ENCODE measurements around the gene FAM200C.

The FAM200C gene

GRCh38 chr5:160385496-160385895 lies 14.4 kb downstream of the FAM200C start:
- Histone ChIP-seq H3K4me3 (ENCODE audit: severe bottlenecking) (no peak overlapping the region), H3K27ac (ENCODE audit: poor library complexity, severe bottlenecking) (no peak overlapping the region), H3K4me1 (ENCODE audit: insufficient read depth, poor library complexity, severe bottlenecking) (no peaks in the 10 kb centered on the region), H3K9me3 (ENCODE audit: severe bottlenecking) (peaks cover 10% of the 10 kb centered on the region), H3K36me3 (ENCODE audit: low read depth) (no peaks in the 10 kb centered on the region), H3K27me3 (ENCODE audit: insufficient read depth, poor library complexity, severe bottlenecking) (no peaks in the 10 kb centered on the region)
- no peak for TF ChIP-seq CTCF (IDR thresholded peaks at IDR 0.05; ENCODE audit: poor library complexity, severe bottlenecking)
- no peak for DNase-seq (ENCODE audit: low spot score)
- no peak for ATAC-seq (ENCODE audit: low read depth)

GRCh38 chr5:160384681-160385080 lies 15.2 kb downstream of the FAM200C start:
- ATAC-seq (ENCODE audit: low read depth) (no peak), DNase-seq (ENCODE audit: low spot score) (no peak)
- Histone ChIP-seq H3K27me3 (ENCODE audit: insufficient read depth, poor library complexity, severe bottlenecking) (no peaks in the 10 kb centered on the region), H3K9me3 (ENCODE audit: severe bottlenecking) (peaks cover 10% of the 10 kb centered on the region), H3K4me3 (ENCODE audit: severe bottlenecking) (no peak overlapping the region), H3K36me3 (ENCODE audit: low read depth) (no peaks in the 10 kb centered on the region), H3K4me1 (ENCODE audit: insufficient read depth, poor library complexity, severe bottlenecking) (no peaks in the 10 kb centered on the region), H3K27ac (ENCODE audit: poor library complexity, severe bottlenecking) (no peak overlapping the region)
- no peak for TF ChIP-seq CTCF (IDR thresholded peaks at IDR 0.05; ENCODE audit: poor library complexity, severe bottlenecking)

- no peak for TF ChIP-seq CTCF (IDR thresholded peaks at IDR 0.05; ENCODE audit: poor library complexity, severe bottlenecking)
- Histone ChIP-seq H3K4me1 (ENCODE audit: insufficient read depth, poor library complexity, severe bottlenecking) (no peaks in the 10 kb centered on the region), H3K9me3 (ENCODE audit: severe bottlenecking) (peaks cover 5% of the 10 kb centered on the region), H3K27me3 (ENCODE audit: insufficient read depth, poor library complexity, severe bottlenecking) (no peaks in the 10 kb centered on the region), H3K36me3 (ENCODE audit: low read depth) (no peaks in the 10 kb centered on the region), H3K27ac (ENCODE audit: poor library complexity, severe bottlenecking) (no peak overlapping the region), H3K4me3 (ENCODE audit: severe bottlenecking) (no peak overlapping the region)
- ATAC-seq (ENCODE audit: low read depth): no peak
- DNase-seq (ENCODE audit: low spot score): no peak
These were observed 17.5 kb downstream of the FAM200C start for GRCh38 chr5:160382346-160382745.

GRCh38 chr5:160380041-160380440 lies 19.8 kb downstream of the FAM200C start:
- no peak for DNase-seq (ENCODE audit: low spot score)
- Histone ChIP-seq H3K4me3 (ENCODE audit: severe bottlenecking) (no peak overlapping the region), H3K27ac (ENCODE audit: poor library complexity, severe bottlenecking) (no peak overlapping the region), H3K27me3 (ENCODE audit: insufficient read depth, poor library complexity, severe bottlenecking) (peaks cover 13% of the 10 kb centered on the region), H3K4me1 (ENCODE audit: insufficient read depth, poor library complexity, severe bottlenecking) (no peaks in the 10 kb centered on the region), H3K36me3 (ENCODE audit: low read depth) (no peaks in the 10 kb centered on the region), H3K9me3 (ENCODE audit: severe bottlenecking) (no peaks in the 10 kb centered on the region)
- ATAC-seq (ENCODE audit: low read depth): no peak
- no peak for TF ChIP-seq CTCF (IDR thresholded peaks at IDR 0.05; ENCODE audit: poor library complexity, severe bottlenecking)

GRCh38 chr5:160379511-160379910 lies 20.3 kb downstream of the FAM200C start:
- no peak for TF ChIP-seq CTCF (IDR thresholded peaks at IDR 0.05; ENCODE audit: poor library complexity, severe bottlenecking)
- H3K27me3 ChIP-seq (ENCODE audit: insufficient read depth, poor library complexity, severe bottlenecking): peaks cover 18% of the 10 kb centered on the region
- no peaks in the 10 kb centered on the region for H3K36me3 ChIP-seq (ENCODE audit: low read depth)
- no peaks in the 10 kb centered on the region for H3K4me1 ChIP-seq (ENCODE audit: insufficient read depth, poor library complexity, severe bottlenecking)
- H3K9me3 ChIP-seq (ENCODE audit: severe bottlenecking): no peaks in the 10 kb centered on the region
- DNase-seq (ENCODE audit: low spot score): no peak
- no peak for ATAC-seq (ENCODE audit: low read depth)
- H3K4me3 ChIP-seq (ENCODE audit: severe bottlenecking): no peak overlapping the region
- H3K27ac ChIP-seq (ENCODE audit: poor library complexity, severe bottlenecking): no peak overlapping the region

All from RWPE2 (cell line).